Mesenchymal stem cell (in vitro differentiated cells and primary cell): ENCODE results near the gene RAP1GAP.

Source experiments
- DNase-seq: peaks from one replicate; pipeline ENCODE4 v3.0.0-alpha.2; 2013
- H2AFZ ChIP-seq: one replicate; pipeline ENCODE4 v1.6.1; 2013; ENCODE audit warnings: low read depth, mild to moderate bottlenecking, control low read depth, inconsistent platforms, low read length, moderate library complexity
- H2AK5ac ChIP-seq: 2 replicates; pipeline ENCODE4 v1.6.1; 2013; ENCODE audit warnings: low read length, moderate library complexity, mild to moderate bottlenecking, inconsistent platforms; ENCODE audit not compliant: severe bottlenecking
- H2BK120ac ChIP-seq: one replicate; pipeline ENCODE4 v1.6.1; 2013; ENCODE audit warnings: low read depth, mild to moderate bottlenecking, inconsistent platforms, low read length, moderate library complexity
- H2BK12ac ChIP-seq, 2 experiments: one replicate each; pipeline ENCODE4 v1.6.1; 2013; ENCODE audit warnings: inconsistent platforms in 2 of 2, low read length in 2 of 2, mild to moderate bottlenecking in 2 of 2, moderate library complexity in 2 of 2, control low read depth in 1 of 2
- H2BK15ac ChIP-seq: one replicate; pipeline ENCODE4 v1.6.1; 2013; ENCODE audit warnings: mild to moderate bottlenecking, low read depth, inconsistent platforms; ENCODE audit not compliant: poor library complexity, severe bottlenecking
- H2BK5ac ChIP-seq: 2 replicates; pipeline ENCODE4 v1.6.1; 2013; ENCODE audit warnings: low read depth, mild to moderate bottlenecking, low read length, control low read depth, inconsistent platforms; ENCODE audit not compliant: poor library complexity, severe bottlenecking
- H3K14ac ChIP-seq, 2 experiments: one replicate each; pipeline ENCODE4 v1.6.1; 2013; ENCODE audit warnings: inconsistent platforms in 2 of 2, low read length in 2 of 2, control low read depth in 1 of 2, mild to moderate bottlenecking in 1 of 2, moderate library complexity in 1 of 2
- H3K18ac ChIP-seq, 2 experiments: one replicate each; pipeline ENCODE4 v1.6.1; 2013; ENCODE audit warnings: inconsistent platforms in 2 of 2, low read length in 2 of 2, control low read depth in 1 of 2, low read depth in 1 of 2, mild to moderate bottlenecking in 1 of 2
- H3K23ac ChIP-seq, 2 experiments: one replicate each; pipeline ENCODE4 v1.6.1; 2013; ENCODE audit warnings: inconsistent platforms in 2 of 2, low read length in 2 of 2, mild to moderate bottlenecking in 2 of 2, moderate library complexity in 2 of 2, control low read depth in 1 of 2
- H3K27ac ChIP-seq: 2 replicates; pipeline ENCODE4 v1.5.1; 2013; ENCODE audit warnings: mild to moderate bottlenecking, moderate library complexity, low read length, control low read depth, inconsistent platforms; ENCODE audit not compliant: poor library complexity, severe bottlenecking
- H3K27me3 ChIP-seq, 2 experiments: 2 replicates each; pipeline versions ENCODE4 v1.6.1 to v1.7.0; 2013; ENCODE audit warnings: low read length in 2 of 2, mild to moderate bottlenecking in 2 of 2, moderate library complexity in 2 of 2, control low read depth in 1 of 2, inconsistent platforms in 1 of 2; ENCODE audit not compliant: control insufficient read depth in 1 of 2, insufficient read depth in 1 of 2
- H3K36me3 ChIP-seq, 2 experiments: 2 replicates each; pipeline versions ENCODE4 v1.6.1 to v1.7.0; 2013; ENCODE audit warnings: low read length in 2 of 2, control low read depth in 1 of 2, inconsistent platforms in 1 of 2, low read depth in 1 of 2, mild to moderate bottlenecking in 1 of 2; ENCODE audit not compliant: insufficient read depth in 2 of 2, control insufficient read depth in 1 of 2
- H3K4ac ChIP-seq, 2 experiments: one replicate each; pipeline ENCODE4 v1.6.1; 2013; ENCODE audit warnings: inconsistent platforms in 2 of 2, low read length in 2 of 2, mild to moderate bottlenecking in 2 of 2, moderate library complexity in 2 of 2, control low read depth in 1 of 2, low read depth in 1 of 2
- H3K4me1 ChIP-seq: 2 replicates; pipeline ENCODE4 v1.6.1; 2013; ENCODE audit warnings: low read depth, low read length, control low read depth; ENCODE audit not compliant: control insufficient read depth, insufficient read depth
- H3K4me2 ChIP-seq: 2 replicates; pipeline ENCODE4 v1.6.1; 2013; ENCODE audit warnings: low read length, mild to moderate bottlenecking, inconsistent platforms; ENCODE audit not compliant: poor library complexity, severe bottlenecking
- H3K4me3 ChIP-seq, 2 experiments: 2 replicates each; pipeline versions ENCODE4 v1.5.1 to v1.7.0; 2013; ENCODE audit warnings: low read length in 2 of 2, mild to moderate bottlenecking in 2 of 2, control low read depth in 1 of 2, low read depth in 1 of 2; ENCODE audit not compliant: insufficient read depth in 1 of 2
- H3K79me1 ChIP-seq: replicated peaks from 2 replicates; pipeline ENCODE4 v1.6.1; 2013; ENCODE audit warnings: mild to moderate bottlenecking, control low read depth, low read length, inconsistent platforms; ENCODE audit not compliant: poor library complexity, severe bottlenecking
- H3K9ac ChIP-seq: 2 replicates; pipeline ENCODE4 v1.7.0; 2013; ENCODE audit warnings: mild to moderate bottlenecking, low read length, moderate library complexity
- H3K9me3 ChIP-seq: 2 replicates; pipeline ENCODE4 v1.7.0; 2013; ENCODE audit warnings: mild to moderate bottlenecking, low read length; ENCODE audit not compliant: control insufficient read depth
- H4K8ac ChIP-seq: one replicate; pipeline ENCODE4 v1.6.1; 2013; ENCODE audit warnings: inconsistent platforms, mild to moderate bottlenecking, low read length, moderate library complexity
- H4K91ac ChIP-seq: one replicate; pipeline ENCODE4 v1.6.1; 2013; ENCODE audit warnings: mild to moderate bottlenecking, low read length, inconsistent platforms
- WGBS: methylation state at CpG from one replicate; pipeline ENCODE4 v1.1.7; 2013; ENCODE audit warnings: mixed read lengths; 5-methylcytosine and 5-hydroxymethylcytosine counted together

Gene RAP1GAP

GRCh38 chr1:21657456-21658190 lies 11.5 kb downstream of the RAP1GAP start:
- Histone ChIP-seq H3K79me1 (no peaks in the 10 kb centered on the region), H2BK5ac (no peak overlapping the region), H2BK120ac (no peak overlapping the region), H3K36me3 (no peaks in the 10 kb centered on the region), H2BK12ac (no peak overlapping the region), H3K9ac (no peak overlapping the region), H3K27ac (no peak overlapping the region), H3K27me3 (peaks cover 55 to 59% of the 10 kb centered on the region in 2 experiments), H4K8ac (no peak overlapping the region), H2AK5ac (no peak overlapping the region), H3K18ac (no peak overlapping the region), H3K23ac (no peak overlapping the region), H3K14ac (no peak overlapping the region), H3K4me3 (no peak overlapping the region), H3K4me2 (no peak overlapping the region), H3K9me3 (no peaks in the 10 kb centered on the region), H4K91ac (no peak overlapping the region), H2BK15ac (no peak overlapping the region), H3K4me1 (peaks cover 5% of the 10 kb centered on the region), H3K4ac (no peak overlapping the region), H2AFZ (no peak overlapping the region)
- 64% methylated on average over 7 of the region's 10 CpGs for WGBS
- no peak for DNase-seq

GRCh38 chr1:21655748-21656147 lies 13.4 kb downstream of the RAP1GAP start:
- H2BK15ac ChIP-seq, result no peak overlapping the region
- DNase-seq, result no peak
- H3K4me2 ChIP-seq, result no peak overlapping the region
- H2BK12ac ChIP-seq, result no peak overlapping the region
- no peak overlapping the region for H3K14ac ChIP-seq
- H2AFZ ChIP-seq, result no peak overlapping the region
- 26% methylated on average over 3 of the region's 4 CpGs for WGBS
- H3K27me3 ChIP-seq, result peaks cover 51 to 54% of the 10 kb centered on the region in 2 experiments
- peaks cover 16% of the 10 kb centered on the region for H3K4me1 ChIP-seq
- no peak overlapping the region for H4K8ac ChIP-seq
- no peak overlapping the region for H2BK5ac ChIP-seq
- H3K9me3 ChIP-seq, result no peaks in the 10 kb centered on the region
- H4K91ac ChIP-seq, result no peak overlapping the region
- H3K4me3 ChIP-seq, result no peak overlapping the region
- no peak overlapping the region for H3K18ac ChIP-seq
- H2AK5ac ChIP-seq, result no peak overlapping the region
- no peak overlapping the region for H3K9ac ChIP-seq
- H3K23ac ChIP-seq, result no peak overlapping the region
- no peak overlapping the region for H3K27ac ChIP-seq
- no peaks in the 10 kb centered on the region for H3K79me1 ChIP-seq
- H2BK120ac ChIP-seq, result no peak overlapping the region
- no peaks in the 10 kb centered on the region for H3K36me3 ChIP-seq
- no peak overlapping the region for H3K4ac ChIP-seq

- Histone ChIP-seq H2BK15ac (no peak overlapping the region), H2AFZ (no peak overlapping the region), H3K4me3 (no peak overlapping the region), H3K27me3 (peaks cover 51 to 55% of the 10 kb centered on the region in 2 experiments), H3K79me1 (no peaks in the 10 kb centered on the region), H3K18ac (no peak overlapping the region), H2AK5ac (no peak overlapping the region), H2BK120ac (no peak overlapping the region), H3K9me3 (no peaks in the 10 kb centered on the region), H4K8ac (no peak overlapping the region), H3K4me2 (no peak overlapping the region), H3K27ac (no peak overlapping the region), H3K4me1 (peaks cover 16% of the 10 kb centered on the region), H3K14ac (no peak overlapping the region), H2BK12ac (no peak overlapping the region), H3K9ac (no peak overlapping the region), H4K91ac (no peak overlapping the region), H3K4ac (no peak overlapping the region), H2BK5ac (no peak overlapping the region), H3K23ac (no peak overlapping the region), H3K36me3 (no peaks in the 10 kb centered on the region)
- WGBS, result 95% methylated on average over 4 of the region's 4 CpGs
- no peak for DNase-seq
Observed at GRCh38 chr1:21655259-21655658, 13.9 kb downstream of the RAP1GAP start.

- Histone ChIP-seq H3K4me3 (no peak overlapping the region), H4K8ac (no peak overlapping the region), H2BK12ac (no peak overlapping the region), H2BK120ac (no peak overlapping the region), H3K18ac (no peak overlapping the region), H3K4ac (no peak overlapping the region), H2BK5ac (no peak overlapping the region), H2BK15ac (no peak overlapping the region), H3K4me1 (peaks cover 11% of the 10 kb centered on the region), H3K9me3 (no peaks in the 10 kb centered on the region), H3K23ac (no peak overlapping the region), H3K14ac (no peak overlapping the region), H3K9ac (no peak overlapping the region), H3K4me2 (no peak overlapping the region), H3K79me1 (no peaks in the 10 kb centered on the region), H2AFZ (no peak overlapping the region), H3K27me3 (peaks cover 51 to 56% of the 10 kb centered on the region in 2 experiments), H4K91ac (no peak overlapping the region), H2AK5ac (no peak overlapping the region), H3K27ac (no peak overlapping the region), H3K36me3 (no peaks in the 10 kb centered on the region)
- 96% methylated on average over 6 of the region's 6 CpGs for WGBS
- DNase-seq, result no peak
Observed at GRCh38 chr1:21654209-21654608, 14.9 kb downstream of the RAP1GAP start.
